IMR-90 (cell line): ENCODE data around the gene CKB. TPM values are rescaled to one million over a fixed set of nuclear protein-coding genes. Genes with fewer than 3 reads are reported as not detected.

Experiments
- ATAC-seq: fragments of 200-7000 bp; cut with Tn5 transposase; 2 replicates; pipeline ENCODE4 v1.9.1; 2020; ENCODE audit warnings: low read depth, mild to moderate bottlenecking, moderate library complexity
- BruUV-seq: library from RNA; stranded (reverse); fragments of 400-500 nt; replicated peaks from 2 replicates; lab custom pipeline; 2021; lab: Mats Ljungman, UMichigan
- CTCF ChIA-PET: fragments of 300-600 bp; formaldehyde crosslinking; extraction: SDS; loops from one replicate; lab custom pipeline; 2021; ENCODE audit warnings: antibody characterized with exemption; lab: Yijun Ruan, JAX
- POLR2A ChIA-PET: fragments of 300-600 bp; sonication (Branson Sonifier 250); formaldehyde crosslinking; loops from one replicate; lab custom pipeline; 2022; ENCODE audit warnings: antibody characterized with exemption; ENCODE audit not compliant: unreplicated experiment; lab: Charles Lee
- DNase-seq: peaks from one replicate; pipeline ENCODE4 v3.0.0; 2013
- H2AFZ ChIP-seq: replicated peaks from 2 replicates; pipeline ENCODE3; 2013; ENCODE audit warnings: low read length, mild to moderate bottlenecking; ENCODE audit not compliant: poor library complexity
- H2AK5ac ChIP-seq: 2 replicates; pipeline ENCODE4 v1.6.1; 2013; ENCODE audit warnings: low read depth, low read length, inconsistent platforms
- H2AK9ac ChIP-seq: replicated peaks from 2 replicates; pipeline ENCODE3; 2013; ENCODE audit warnings: mild to moderate bottlenecking, low read depth, low read length, moderate library complexity; ENCODE audit not compliant: poor library complexity
- H2BK120ac ChIP-seq: 2 replicates; pipeline ENCODE4 v1.6.1; 2013; ENCODE audit warnings: low read depth, low read length, inconsistent platforms
- H2BK15ac ChIP-seq: 3 replicates; pipeline ENCODE4 v1.6.1; 2013; ENCODE audit warnings: low read depth, low read length, inconsistent platforms
- H2BK20ac ChIP-seq: 2 replicates; pipeline ENCODE4 v1.6.1; 2013; ENCODE audit warnings: low read depth, mild to moderate bottlenecking, inconsistent platforms, low read length, moderate library complexity
- H2BK5ac ChIP-seq: 2 replicates; pipeline ENCODE4 v1.6.1; 2013; ENCODE audit warnings: mild to moderate bottlenecking, low read depth, low read length, inconsistent platforms; ENCODE audit not compliant: poor library complexity, severe bottlenecking
- H3K14ac ChIP-seq: replicated peaks from 2 replicates; pipeline ENCODE4 v1.6.1; 2013; ENCODE audit warnings: low read depth, low read length, inconsistent platforms
- H3K18ac ChIP-seq: 2 replicates; pipeline ENCODE4 v1.6.1; 2013; ENCODE audit warnings: low read depth, low read length, control low read depth
- H3K23ac ChIP-seq: 2 replicates; pipeline ENCODE4 v1.6.1; 2013; ENCODE audit warnings: low read depth, low read length, inconsistent platforms
- H3K27ac ChIP-seq: 2 replicates; pipeline ENCODE4 v1.5.1; 2013; ENCODE audit warnings: mild to moderate bottlenecking, control low read depth, low read length; ENCODE audit not compliant: insufficient read depth
- H3K27me3 ChIP-seq: 2 replicates; pipeline ENCODE4 v1.6.1; 2013; ENCODE audit warnings: low read length; ENCODE audit not compliant: control insufficient read depth, insufficient read depth
- H3K36me3 ChIP-seq: 2 replicates; pipeline ENCODE4 v1.6.1; 2013; ENCODE audit warnings: low read length, mixed read lengths; ENCODE audit not compliant: control insufficient read depth, insufficient read depth
- H3K4ac ChIP-seq: 2 replicates; pipeline ENCODE4 v1.6.1; 2013; ENCODE audit warnings: low read depth, low read length, inconsistent platforms
- H3K4me1 ChIP-seq: 2 replicates; pipeline ENCODE4 v1.6.1; 2013; ENCODE audit warnings: low read length, mixed read lengths; ENCODE audit not compliant: control insufficient read depth, insufficient read depth
- H3K4me2 ChIP-seq: 2 replicates; pipeline ENCODE4 v1.6.1; 2013; ENCODE audit warnings: low read depth, mild to moderate bottlenecking, control low read depth, low read length, moderate library complexity
- H3K4me3 ChIP-seq: 2 replicates; pipeline ENCODE4 v1.5.1; 2013; ENCODE audit warnings: low read depth, mild to moderate bottlenecking, control low read depth, low read length, moderate library complexity; ENCODE audit not compliant: insufficient read depth
- H3K56ac ChIP-seq: 2 replicates; pipeline ENCODE4 v1.6.1; 2013; ENCODE audit warnings: low read length, inconsistent platforms; ENCODE audit not compliant: insufficient read depth; ENCODE audit errors: extremely low read depth
- H3K79me1 ChIP-seq, 2 experiments: 2 replicates each; pipeline ENCODE4 v1.6.1; 2013; ENCODE audit warnings: low read length in 2 of 2, inconsistent platforms in 1 of 2, low read depth in 1 of 2
- H3K9ac ChIP-seq: 2 replicates; pipeline ENCODE4 v1.6.1; 2013; ENCODE audit warnings: low read depth, low read length, control low read depth
- H3K9me1 ChIP-seq: 2 replicates; pipeline ENCODE4 v1.6.1; 2013; ENCODE audit warnings: low read length, inconsistent platforms; ENCODE audit not compliant: insufficient read depth
- H3K9me3 ChIP-seq: 2 replicates; pipeline ENCODE4 v1.6.1; 2013; ENCODE audit warnings: low read length; ENCODE audit not compliant: control insufficient read depth, insufficient read depth
- H4K20me1 ChIP-seq: 2 replicates; pipeline ENCODE4 v1.6.1; 2013; ENCODE audit warnings: low read length, inconsistent platforms; ENCODE audit not compliant: insufficient read depth
- H4K5ac ChIP-seq: 2 replicates; pipeline ENCODE4 v1.6.1; 2013; ENCODE audit warnings: mild to moderate bottlenecking, low read depth, low read length, control low read depth
- H4K8ac ChIP-seq, 2 experiments: 2 replicates each; pipeline ENCODE4 v1.6.1; 2013; ENCODE audit warnings: low read depth in 2 of 2, low read length in 2 of 2, control low read depth in 1 of 2, inconsistent platforms in 1 of 2
- H4K91ac ChIP-seq: 2 replicates; pipeline ENCODE4 v1.6.1; 2013; ENCODE audit warnings: low read depth, low read length, inconsistent platforms; ENCODE audit not compliant: insufficient read depth
- BHLHE40 ChIP-seq: fragments of 150-350 bp; IDR thresholded peaks from 2 replicates; pipeline ENCODE4 v1.6.1; 2016; ENCODE audit warnings: mild to moderate bottlenecking, low read depth, low read length
- CHD1 ChIP-seq: IDR thresholded peaks from 2 replicates; pipeline ENCODE4 v1.6.1; 2012; ENCODE audit warnings: low read depth, low read length, improper control_type of control experiment
- FOS ChIP-seq: fragments of 150-350 bp; IDR thresholded peaks from 2 replicates; pipeline ENCODE4 v1.6.1; 2016; ENCODE audit warnings: low read depth, low read length
- MAFK ChIP-seq: IDR thresholded peaks from 2 replicates; pipeline ENCODE4 v1.6.1; 2012; ENCODE audit warnings: low read depth, low read length, improper control_type of control experiment
- MAZ ChIP-seq: IDR thresholded peaks from 2 replicates; pipeline ENCODE4 v1.6.1; 2012; ENCODE audit warnings: low read depth, mild to moderate bottlenecking, low read length, improper control_type of control experiment, moderate library complexity, borderline replicate concordance
- MXI1 ChIP-seq: IDR thresholded peaks from 2 replicates; pipeline ENCODE4 v1.6.1; 2012; ENCODE audit warnings: low read depth, mild to moderate bottlenecking, low read length, moderate library complexity, borderline replicate concordance
- NFE2L2 ChIP-seq: fragments of 150-350 bp; IDR thresholded peaks from 2 replicates; pipeline ENCODE4 v1.6.1; 2016; ENCODE audit warnings: low read depth, mild to moderate bottlenecking, low read length
- POLR2A ChIP-seq: IDR thresholded peaks from 2 replicates; pipeline ENCODE4 v1.6.1; 2012; ENCODE audit warnings: mild to moderate bottlenecking, low read depth, low read length
- RAD21 ChIP-seq: IDR thresholded peaks from 2 replicates; pipeline ENCODE4 v1.6.1; 2012; ENCODE audit warnings: low read length, improper control_type of control experiment
- RCOR1 ChIP-seq: IDR thresholded peaks from 2 replicates; pipeline ENCODE4 v1.6.1; 2012; ENCODE audit warnings: mild to moderate bottlenecking, low read length, improper control_type of control experiment; ENCODE audit not compliant: insufficient replicate concordance
- SMC3 ChIP-seq: fragments of 150-350 bp; IDR thresholded peaks from 2 replicates; pipeline ENCODE4 v1.6.1; 2016; ENCODE audit warnings: low read depth, mild to moderate bottlenecking, antibody characterized with exemption, low read length, moderate library complexity
- WGBS, 2 experiments: methylation state at CpG; one replicate each; pipeline versions ENCODE4 v1.1.5 to v1.1.7; 2013; ENCODE audit warnings: missing lambda C conversion rate in 2 of 2; ENCODE audit not compliant: insufficient read length in 1 of 2; ENCODE audit errors: extremely low coverage in 2 of 2; 5-methylcytosine and 5-hydroxymethylcytosine counted together
- dilution Hi-C: fragments of 300-500 bp; cut with HindIII; formaldehyde crosslinking; loops from one replicate; pipeline ENCODE4 v1.14.3; 2018; ENCODE audit warnings: low sequenced_read_pairs; ENCODE audit not compliant: unreplicated experiment
- in situ Hi-C: fragments of 300-500 bp; cut with MboI; formaldehyde crosslinking; loops from 3 replicates; pipeline ENCODE4 v1.14.3; 2019; ENCODE audit warnings: low sequenced_read_pairs, inconsistent platforms, mixed read lengths
- intact Hi-C: fragments of 100-400 bp; cut with micrococcal nuclease; formaldehyde crosslinking; loops from 2 replicates; pipeline ENCODE4 v1.10.0; 2022
- polyA plus RNA-seq, 3 experiments: library from polyadenylated mRNA; depleted of rRNA; stranded (reverse); fragments of >200 nt; gene quantifications; 2 replicates each; pipeline ENCODE4 v1.2.3, GENCODE V29; 2012; ENCODE audit warnings: low replicate concordance in 1 of 3
- total RNA-seq: library from RNA; depleted of rRNA; stranded (reverse); fragments of >200 nt; gene quantifications from 2 replicates; pipeline ENCODE4 v1.2.3, GENCODE V29; 2012
- TF ChIP-seq, protein P1 (sequence below): fragments of 150-350 bp; IDR thresholded peaks from 2 replicates; pipeline ENCODE4 v1.6.1; 2017; ENCODE audit warnings: mild to moderate bottlenecking, antibody characterized with exemption, low read length, low read depth

Gene CKB
- total and polyA plus RNA-seq, 2 of the 4 experiments (the other 2 are of a cell fraction) = 17.7 to 82.6 TPM

DNA sequence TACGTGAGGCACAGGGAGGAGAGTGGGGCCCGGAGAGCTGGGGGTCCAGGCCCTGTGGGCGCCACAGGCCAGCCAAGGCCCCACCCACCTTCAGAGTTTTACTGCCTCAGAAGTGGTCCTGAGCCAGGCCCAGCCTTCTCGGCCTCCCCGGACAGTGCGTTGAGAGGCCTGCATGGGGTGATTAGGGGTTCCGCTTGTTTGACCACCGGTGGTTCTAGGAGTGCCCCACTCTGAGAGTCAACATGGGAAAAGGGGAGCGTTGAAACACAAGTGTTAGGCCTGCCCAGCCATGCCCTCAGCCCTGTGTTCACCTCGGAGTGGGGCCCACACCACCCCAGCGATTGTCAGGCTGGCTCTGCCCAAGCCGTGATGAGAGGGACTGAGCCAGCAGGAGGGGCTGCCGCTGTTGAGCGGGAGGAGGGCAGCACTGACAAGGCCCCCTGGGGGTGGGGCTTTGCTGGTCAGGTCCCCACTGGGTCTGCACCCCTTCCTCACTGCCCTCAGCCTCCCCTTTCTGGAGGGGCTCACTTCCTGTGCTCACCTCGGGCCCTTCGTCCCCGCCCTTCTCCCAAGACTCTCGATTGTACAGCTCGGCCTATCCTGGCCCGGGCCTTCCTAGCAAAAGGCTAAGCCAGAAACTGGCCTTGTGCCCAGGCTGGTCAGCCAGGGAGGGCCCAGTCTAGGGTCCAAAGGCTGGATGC is 4.8 kb downstream of the CKB start:
- Histone ChIP-seq H3K36me3 (peaks cover 2% of the 10 kb centered on the region; the same call in 1 of the 2 replicates), H3K56ac (no peak overlapping the region), H4K8ac (peak overlapping the region in 1 of 2 experiments; percentile 30; a peak in 1 of 4 replicates), H2AFZ (peak overlapping the region; percentile 71), H2AK9ac (peak overlapping the region; percentile 60), H3K4me3 (no peak overlapping the region), H3K9ac (peak overlapping the region; percentile 16; the same call in 1 of the 2 replicates), H3K9me1 (no peaks in the 10 kb centered on the region), H3K18ac (no peak overlapping the region), H3K79me1 (peaks cover 0 to 13% of the 10 kb centered on the region in 2 experiments; a peak in 1 of 4 replicates), H4K5ac (peak overlapping the region; percentile 19; the same call in 1 of the 2 replicates), H3K4me2 (no peak overlapping the region), H2BK5ac (no peak overlapping the region), H3K9me3 (no peaks in the 10 kb centered on the region), H4K20me1 (peaks cover 19% of the 10 kb centered on the region), H3K4ac (no peak overlapping the region; the same call in 1 of the 2 replicates), H2AK5ac (no peak overlapping the region), H3K27me3 (peaks cover 6% of the 10 kb centered on the region; the same call in 1 of the 2 replicates), H3K27ac (0 out of 2 replicates have a peak overlapping the region, but pooled peaks have one; percentile 6), H2BK15ac (no peak overlapping the region), H2BK20ac (no peak overlapping the region), H4K91ac (no peak overlapping the region), H3K14ac (no peak overlapping the region), H3K4me1 (peaks cover 20% of the 10 kb centered on the region), H2BK120ac (no peak overlapping the region), H3K23ac (no peak overlapping the region)
- dilution Hi-C loops (no loop called here), intact Hi-C loops (loop anchor here (1.0 kb wide), 1 partner anchor 28 kb away; no protein-coding TSS in a partner anchor), in situ Hi-C loops (no loop called here)
- BruUV-seq = no TSS peak
- peak; percentile 16 for ATAC-seq
- TF ChIP-seq POLR2A (no peak), CHD1 (no peak), MXI1 (no peak), RAD21 (no peak), MAZ (no peak), SMC3 (no peak), FOS (no peak), BHLHE40 (no peak), MAFK (no peak), RCOR1 (no peak), NFE2L2 (no peak)
- TF ChIP-seq, protein P1, sequence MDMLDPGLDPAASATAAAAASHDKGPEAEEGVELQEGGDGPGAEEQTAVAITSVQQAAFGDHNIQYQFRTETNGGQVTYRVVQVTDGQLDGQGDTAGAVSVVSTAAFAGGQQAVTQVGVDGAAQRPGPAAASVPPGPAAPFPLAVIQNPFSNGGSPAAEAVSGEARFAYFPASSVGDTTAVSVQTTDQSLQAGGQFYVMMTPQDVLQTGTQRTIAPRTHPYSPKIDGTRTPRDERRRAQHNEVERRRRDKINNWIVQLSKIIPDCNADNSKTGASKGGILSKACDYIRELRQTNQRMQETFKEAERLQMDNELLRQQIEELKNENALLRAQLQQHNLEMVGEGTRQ = no peak
- DNase-seq = no peak
- ChIA-PET CTCF (interaction anchor here (0.5 to 1.5 kb wide), 4 partner anchors 11 to 148 kb away, joined by 3 to 7 read pairs (median 5); partner anchors contain the start of gene TRMT61A), POLR2A (no interaction called here)
- WGBS, 2 experiments = 46% methylated on average over 6 of the region's 20 CpGs; no CpG with 5 or more reads in 1 of the 2 experiments
